ENCODE results near the gene CTRB1. TPM values are rescaled to one million over a fixed set of nuclear protein-coding genes. Genes with fewer than 3 reads are reported as not detected.

Gene CTRB1
- total and polyA plus RNA-seq, 4 donors = 3.4 to 17.4 (median 6.3) TPM

DNA sequence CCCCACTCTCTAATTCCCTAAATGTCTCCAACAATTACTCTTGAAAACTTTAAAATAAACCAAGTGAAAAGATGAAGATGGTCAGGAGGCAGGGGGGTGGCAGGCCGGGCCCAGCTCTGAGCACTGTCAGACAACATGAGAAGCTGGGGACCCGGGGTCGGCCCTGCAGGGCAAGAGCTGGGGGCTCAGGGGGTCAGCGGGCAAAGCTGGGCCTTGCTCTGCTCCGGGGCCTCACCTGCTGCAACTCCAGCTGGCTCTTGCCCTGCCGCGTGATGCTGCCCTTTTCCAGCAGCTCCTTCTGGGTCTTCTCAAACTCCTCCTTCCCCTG is 14.8 kb downstream of the CTRB1 start:
- ATAC-seq (ENCODE audit: low FRiP score) = peak; percentile 3
- H3K27ac ChIP-seq (ENCODE audit: low read depth in 1 of 2, low read length in 2 of 2) = no peak overlapping the region
- intact Hi-C loops (cut with DNase I) = no loop called here

GRCh38 chr16:75234856-75235696 is 16.3 kb downstream of the CTRB1 start:
- H3K4me3 ChIP-seq (ENCODE audit: low read length in 2 of 2) = no peak overlapping the region
- intact Hi-C loops (cut with DNase I) = loop anchor here (1.0 to 5.0 kb wide), 4 partner anchors 72 to 167 kb away; no protein-coding TSS in a partner anchor
- H3K27ac ChIP-seq (ENCODE audit: low read depth in 1 of 2, low read length in 2 of 2) = peak overlapping the region in 1 of 2 donors; percentile 41
- ATAC-seq (ENCODE audit: low FRiP score) (no peak), DNase-seq (peak in 1 of 2 donors; percentile 47)
- no peaks in the 10 kb centered on the region for H3K27me3 ChIP-seq (ENCODE audit: control insufficient read depth in 1 of 2, insufficient read depth in 2 of 2, low read length in 1 of 2)
- WGBS, 2 donors = 50 to 53% methylated on average over 43 to 48 of the region's 48 CpGs
- no peaks in the 10 kb centered on the region for H3K36me3 ChIP-seq (ENCODE audit: control insufficient read depth in 1 of 2, insufficient read depth in 2 of 2, low read length in 1 of 2)
- H3K9me3 ChIP-seq (ENCODE audit: control insufficient read depth, low read length) = no peaks in the 10 kb centered on the region
- H3K4me1 ChIP-seq (ENCODE audit: control insufficient read depth in 1 of 2, insufficient read depth in 2 of 2, low read length in 2 of 2) = no peaks in the 10 kb centered on the region

More for the DNA sequence above, 14.8 kb downstream of the CTRB1 start:
- Histone ChIP-seq H3K4me1 (ENCODE audit: control insufficient read depth in 1 of 2, insufficient read depth in 2 of 2, low read length in 2 of 2) (no peaks in the 10 kb centered on the region), H3K4me3 (ENCODE audit: low read length in 2 of 2) (no peak overlapping the region), H3K27me3 (ENCODE audit: control insufficient read depth in 1 of 2, insufficient read depth in 2 of 2, low read length in 1 of 2) (no peaks in the 10 kb centered on the region), H3K9me3 (ENCODE audit: control insufficient read depth, low read length) (no peaks in the 10 kb centered on the region), H3K36me3 (ENCODE audit: control insufficient read depth in 1 of 2, insufficient read depth in 2 of 2, low read length in 1 of 2) (peaks cover 0 to 7% of the 10 kb centered on the region in 2 donors)
- no peak for DNase-seq
- 30 to 40% methylated on average over 7 of the region's 7 CpGs for WGBS, 2 donors

DNA sequence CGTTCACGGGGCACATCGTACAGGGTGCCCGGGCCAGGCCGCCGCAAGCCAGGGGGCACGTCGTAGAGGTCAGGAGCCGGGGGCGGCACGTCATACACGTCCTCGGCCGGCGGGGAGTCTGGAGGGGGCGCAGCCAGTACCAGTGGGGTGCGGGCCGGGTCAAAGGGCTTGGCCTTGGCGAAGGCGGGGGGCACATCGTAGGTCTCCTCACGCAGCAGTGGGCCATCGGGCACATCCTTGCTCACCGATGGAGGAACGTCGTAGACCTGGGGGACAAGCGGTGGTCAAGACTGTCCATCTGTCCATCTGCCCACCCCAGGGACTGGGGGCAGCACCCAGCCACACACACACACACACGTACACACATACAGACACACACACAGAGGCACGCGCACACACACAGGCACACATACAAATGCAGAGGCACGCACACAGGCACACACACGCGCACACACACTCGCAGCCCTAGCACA is 17.0 kb downstream of the CTRB1 start:
- no peak for ATAC-seq (ENCODE audit: low FRiP score)
- H3K27me3 ChIP-seq (ENCODE audit: control insufficient read depth in 1 of 2, insufficient read depth in 2 of 2, low read length in 1 of 2) = no peaks in the 10 kb centered on the region
- H3K27ac ChIP-seq (ENCODE audit: low read depth in 1 of 2, low read length in 2 of 2) = no peak overlapping the region
- intact Hi-C loops (cut with DNase I) = loop anchor here (5.0 kb wide), 3 partner anchors 72 to 167 kb away; no protein-coding TSS in a partner anchor
- peak in 1 of 2 donors; percentile 48 for DNase-seq
- 85 to 88% methylated on average over 34 of the region's 34 CpGs for WGBS, 2 donors
- H3K36me3 ChIP-seq (ENCODE audit: control insufficient read depth in 1 of 2, insufficient read depth in 2 of 2, low read length in 1 of 2) = no peaks in the 10 kb centered on the region
- no peak overlapping the region for H3K4me3 ChIP-seq (ENCODE audit: low read length in 2 of 2)
- no peaks in the 10 kb centered on the region for H3K9me3 ChIP-seq (ENCODE audit: control insufficient read depth, low read length)
- no peaks in the 10 kb centered on the region for H3K4me1 ChIP-seq (ENCODE audit: control insufficient read depth in 1 of 2, insufficient read depth in 2 of 2, low read length in 2 of 2)

GRCh38 chr16:75236232-75236631 is 17.4 kb downstream of the CTRB1 start:
- intact Hi-C loops (cut with DNase I) = loop anchor here (5.0 kb wide), 3 partner anchors 71 to 166 kb away; no protein-coding TSS in a partner anchor
- no peaks in the 10 kb centered on the region for H3K36me3 ChIP-seq (ENCODE audit: control insufficient read depth in 1 of 2, insufficient read depth in 2 of 2, low read length in 1 of 2)
- no peaks in the 10 kb centered on the region for H3K9me3 ChIP-seq (ENCODE audit: control insufficient read depth, low read length)
- H3K27me3 ChIP-seq (ENCODE audit: control insufficient read depth in 1 of 2, insufficient read depth in 2 of 2, low read length in 1 of 2) = no peaks in the 10 kb centered on the region
- H3K4me1 ChIP-seq (ENCODE audit: control insufficient read depth in 1 of 2, insufficient read depth in 2 of 2, low read length in 2 of 2) = no peaks in the 10 kb centered on the region
- ATAC-seq (ENCODE audit: low FRiP score) = no peak
- WGBS, 2 donors = 74 to 76% methylated on average over 7 of the region's 7 CpGs
- DNase-seq = no peak
- H3K27ac ChIP-seq (ENCODE audit: low read depth in 1 of 2, low read length in 2 of 2) = no peak overlapping the region
- no peak overlapping the region for H3K4me3 ChIP-seq (ENCODE audit: low read length in 2 of 2)

DNA sequence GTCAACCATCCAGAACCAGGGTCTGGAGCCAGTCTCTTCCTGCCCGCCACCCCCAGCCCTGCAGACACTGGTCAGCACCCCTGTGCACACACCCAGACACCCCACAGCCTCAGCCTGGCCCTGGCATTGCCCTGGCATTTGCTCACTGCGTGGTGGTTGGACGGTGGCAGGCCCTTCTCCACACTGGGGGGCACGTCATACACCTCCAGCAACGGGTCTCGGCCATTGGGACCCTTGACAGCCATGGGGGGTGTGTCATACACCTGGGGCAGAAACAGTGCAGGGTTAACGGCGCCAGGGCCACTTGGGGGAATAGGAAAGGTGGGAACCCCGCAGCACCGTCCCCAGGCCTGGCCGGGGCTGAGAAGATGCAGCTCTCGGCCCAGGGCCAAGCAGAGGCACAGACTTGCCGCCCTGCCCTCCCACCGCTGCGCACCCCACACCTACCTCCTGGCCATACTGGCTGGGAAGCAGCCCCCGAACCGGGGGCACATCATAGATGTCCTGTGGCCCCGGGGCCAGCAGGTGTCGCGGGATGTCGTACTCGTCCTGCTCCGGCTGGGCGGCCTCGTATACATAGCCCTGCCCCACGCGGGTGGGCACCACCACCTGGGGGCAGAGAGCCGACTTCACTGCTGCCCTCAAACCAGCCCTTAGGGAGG is 18.1 kb downstream of the CTRB1 start:
- Histone ChIP-seq H3K4me1 (ENCODE audit: control insufficient read depth in 1 of 2, insufficient read depth in 2 of 2, low read length in 2 of 2) (no peaks in the 10 kb centered on the region), H3K4me3 (ENCODE audit: low read length in 2 of 2) (no peak overlapping the region), H3K9me3 (ENCODE audit: control insufficient read depth, low read length) (no peaks in the 10 kb centered on the region), H3K36me3 (ENCODE audit: control insufficient read depth in 1 of 2, insufficient read depth in 2 of 2, low read length in 1 of 2) (no peaks in the 10 kb centered on the region), H3K27me3 (ENCODE audit: control insufficient read depth in 1 of 2, insufficient read depth in 2 of 2, low read length in 1 of 2) (no peaks in the 10 kb centered on the region), H3K27ac (ENCODE audit: low read depth in 1 of 2, low read length in 2 of 2) (peak overlapping the region in 1 of 2 donors; percentile 64)
- DNase-seq = peak in 1 of 2 donors; percentile 49
- intact Hi-C loops (cut with DNase I) = loop anchor here (5.0 kb wide), 3 partner anchors 70 to 165 kb away; no protein-coding TSS in a partner anchor
- 80 to 81% methylated on average over 27 to 28 of the region's 28 CpGs for WGBS, 2 donors
- no peak for ATAC-seq (ENCODE audit: low FRiP score)

GRCh38 chr16:75237398-75238131 is 18.8 kb downstream of the CTRB1 start:
- H3K36me3 ChIP-seq (ENCODE audit: control insufficient read depth in 1 of 2, insufficient read depth in 2 of 2, low read length in 1 of 2) = no peaks in the 10 kb centered on the region
- intact Hi-C loops (cut with DNase I) = loop anchor here (2.0 to 5.0 kb wide), 4 partner anchors 70 to 165 kb away; no protein-coding TSS in a partner anchor

GRCh38 chr16:75238132-75238852 is 19.5 kb downstream of the CTRB1 start:
- Histone ChIP-seq H3K36me3 (ENCODE audit: control insufficient read depth in 1 of 2, insufficient read depth in 2 of 2, low read length in 1 of 2) (no peaks in the 10 kb centered on the region), H3K4me1 (ENCODE audit: control insufficient read depth in 1 of 2, insufficient read depth in 2 of 2, low read length in 2 of 2) (no peaks in the 10 kb centered on the region)

More at GRCh38 chr16:75237398-75238131, 18.8 kb downstream of the CTRB1 start:
- H3K9me3 ChIP-seq (ENCODE audit: control insufficient read depth, low read length) = no peaks in the 10 kb centered on the region
- DNase-seq = no peak
- no peaks in the 10 kb centered on the region for H3K27me3 ChIP-seq (ENCODE audit: control insufficient read depth in 1 of 2, insufficient read depth in 2 of 2, low read length in 1 of 2)
- H3K4me1 ChIP-seq (ENCODE audit: control insufficient read depth in 1 of 2, insufficient read depth in 2 of 2, low read length in 2 of 2) = no peaks in the 10 kb centered on the region
- no peak overlapping the region for H3K4me3 ChIP-seq (ENCODE audit: low read length in 2 of 2)
- WGBS, 2 donors = 58% methylated on average over 18 of the region's 18 CpGs
- peak overlapping the region; percentile 58 to 64 for H3K27ac ChIP-seq (ENCODE audit: low read depth in 1 of 2, low read length in 2 of 2)
- ATAC-seq (ENCODE audit: low FRiP score) = no peak

More at GRCh38 chr16:75238132-75238852, 19.5 kb downstream of the CTRB1 start:
- 9 to 12% methylated on average over 21 to 25 of the region's 25 CpGs for WGBS, 2 donors
- H3K27me3 ChIP-seq (ENCODE audit: control insufficient read depth in 1 of 2, insufficient read depth in 2 of 2, low read length in 1 of 2) = no peaks in the 10 kb centered on the region
- no peak overlapping the region for H3K4me3 ChIP-seq (ENCODE audit: low read length in 2 of 2)
- ATAC-seq (ENCODE audit: low FRiP score) = peak; percentile 72
- intact Hi-C loops (cut with DNase I) = loop anchor here (2.0 to 5.0 kb wide), 4 partner anchors 69 to 165 kb away; no protein-coding TSS in a partner anchor
- DNase-seq = peak; percentile 90 to 93
- no peaks in the 10 kb centered on the region for H3K9me3 ChIP-seq (ENCODE audit: control insufficient read depth, low read length)
- H3K27ac ChIP-seq (ENCODE audit: low read depth in 1 of 2, low read length in 2 of 2) = peak overlapping the region; percentile 58 to 64

Data from aorta (tissue), 5 donors.